ENCODE measurements around the gene TINCR.

Gene TINCR

GRCh38 chr19:5526691-5527090 is 41.1 kb downstream of the TINCR start:
- Mint-ChIP-seq H3K36me3 (ENCODE audit: low read depth) (no peaks in the 10 kb centered on the region), H3K27ac (no peak overlapping the region), H3K27me3 (peaks cover 31% of the 10 kb centered on the region), H3K4me3 (no peak overlapping the region), H3K4me1 (ENCODE audit: low read depth) (no peaks in the 10 kb centered on the region), H3K9me3 (no peaks in the 10 kb centered on the region)
- no peak for DNase-seq

DNA sequence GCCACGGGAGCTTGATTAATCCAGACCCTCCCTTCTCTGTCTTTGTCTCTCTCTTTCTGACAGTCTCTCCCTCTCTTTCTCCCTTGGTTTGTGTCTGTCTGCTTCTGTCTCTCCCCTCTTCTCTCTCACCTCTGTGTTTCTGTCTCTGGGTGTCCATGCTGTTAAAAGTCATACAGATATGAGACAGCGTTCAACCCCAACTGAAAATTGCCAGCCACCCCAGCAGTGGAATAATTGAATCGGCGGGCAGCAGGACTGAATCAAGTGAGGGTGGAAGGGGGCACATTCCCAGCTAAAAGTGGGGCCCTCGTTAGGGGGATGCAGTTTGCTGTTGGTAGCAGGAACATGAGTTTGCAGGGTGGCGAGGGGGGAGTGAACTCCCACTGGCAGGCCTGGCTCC is 43.7 kb downstream of the TINCR start:
- Mint-ChIP-seq H3K27ac (no peak overlapping the region), H3K36me3 (ENCODE audit: low read depth) (no peaks in the 10 kb centered on the region), H3K4me1 (ENCODE audit: low read depth) (no peaks in the 10 kb centered on the region), H3K27me3 (peaks cover 42% of the 10 kb centered on the region), H3K4me3 (no peak overlapping the region), H3K9me3 (peaks cover 3% of the 10 kb centered on the region)
- DNase-seq = no peak

DNA sequence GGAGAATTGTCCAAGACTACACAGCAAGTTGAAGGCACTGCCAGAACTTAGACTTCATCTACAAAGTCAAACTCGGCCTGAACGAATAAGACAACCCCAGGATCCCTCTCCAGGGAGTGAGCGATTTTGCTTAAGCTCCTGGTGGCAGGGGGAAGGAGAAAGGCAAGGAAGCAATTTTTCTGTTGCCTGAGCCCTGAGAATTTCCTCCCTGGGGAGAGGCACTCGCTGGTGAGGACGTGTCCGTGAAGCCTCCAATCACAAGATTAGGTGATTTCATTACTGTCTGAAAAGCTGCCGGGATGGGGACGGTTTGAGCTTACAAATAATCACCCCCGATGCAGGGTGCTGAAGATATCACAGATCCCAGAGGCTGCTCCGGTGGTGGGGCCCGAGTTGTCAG is 45.6 kb downstream of the TINCR start:
- no peaks in the 10 kb centered on the region for H3K36me3 Mint-ChIP-seq (ENCODE audit: low read depth)
- no peak overlapping the region for H3K27ac Mint-ChIP-seq
- H3K9me3 Mint-ChIP-seq = peaks cover 3% of the 10 kb centered on the region
- DNase-seq = no peak
- no peaks in the 10 kb centered on the region for H3K4me1 Mint-ChIP-seq (ENCODE audit: low read depth)
- H3K4me3 Mint-ChIP-seq = no peak overlapping the region
- peaks cover 42% of the 10 kb centered on the region for H3K27me3 Mint-ChIP-seq

GRCh38 chr19:5520501-5520900 is 47.3 kb downstream of the TINCR start:
- Mint-ChIP-seq H3K4me3 (no peak overlapping the region), H3K27me3 (peaks cover 37% of the 10 kb centered on the region), H3K4me1 (ENCODE audit: low read depth) (no peaks in the 10 kb centered on the region), H3K9me3 (peaks cover 14% of the 10 kb centered on the region), H3K27ac (no peak overlapping the region), H3K36me3 (ENCODE audit: low read depth) (no peaks in the 10 kb centered on the region)
- no peak for DNase-seq

DNA sequence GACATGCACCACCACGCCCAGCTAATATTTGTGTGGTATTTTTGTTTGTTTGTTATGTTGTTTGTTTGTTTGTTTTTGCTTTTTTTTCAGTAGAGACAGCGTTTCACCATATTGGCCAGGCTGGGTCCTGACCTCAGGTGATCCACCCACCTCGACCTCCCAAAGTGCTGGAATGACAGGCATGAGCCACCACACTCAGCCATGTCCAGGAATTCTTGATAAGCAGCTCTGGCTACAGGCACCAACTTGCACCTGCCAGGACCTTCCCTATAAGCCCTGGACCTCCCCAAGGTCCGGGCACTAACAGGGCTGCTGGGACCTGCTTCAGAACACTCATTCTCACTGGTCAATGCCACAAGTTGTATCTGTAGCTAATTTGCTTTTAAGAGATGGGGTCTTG is 48.7 kb downstream of the TINCR start:
- H3K36me3 Mint-ChIP-seq (ENCODE audit: low read depth) = no peaks in the 10 kb centered on the region
- H3K4me1 Mint-ChIP-seq (ENCODE audit: low read depth) = no peaks in the 10 kb centered on the region
- no peak overlapping the region for H3K27ac Mint-ChIP-seq
- peaks cover 30% of the 10 kb centered on the region for H3K27me3 Mint-ChIP-seq
- no peak overlapping the region for H3K4me3 Mint-ChIP-seq
- no peak for DNase-seq
- H3K9me3 Mint-ChIP-seq = peaks cover 15% of the 10 kb centered on the region

DNA sequence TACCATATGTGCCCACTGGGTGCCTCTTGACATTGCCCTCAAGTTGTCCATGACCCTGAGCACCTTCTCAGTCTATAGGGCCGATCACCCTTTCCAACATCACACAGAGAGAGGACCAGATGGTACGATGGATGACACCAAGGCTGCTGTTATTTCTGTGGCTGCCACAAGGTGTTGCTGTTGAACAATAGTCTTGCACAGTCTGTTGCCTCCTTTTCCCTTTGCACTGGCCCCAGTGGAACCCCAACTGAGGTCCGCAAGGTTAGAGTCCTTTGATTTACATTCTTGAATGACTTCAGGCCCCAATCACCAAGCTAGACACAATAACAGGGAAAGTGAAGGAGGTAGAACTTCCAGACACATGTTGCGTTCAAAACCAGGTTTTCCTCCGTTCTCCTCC is 52.0 kb downstream of the TINCR start:
- H3K4me1 Mint-ChIP-seq (ENCODE audit: low read depth) = no peaks in the 10 kb centered on the region
- no peak overlapping the region for H3K4me3 Mint-ChIP-seq
- peaks cover 19% of the 10 kb centered on the region for H3K9me3 Mint-ChIP-seq
- no peak for DNase-seq
- peaks cover 11% of the 10 kb centered on the region for H3K27me3 Mint-ChIP-seq
- H3K27ac Mint-ChIP-seq = no peak overlapping the region
- H3K36me3 Mint-ChIP-seq (ENCODE audit: low read depth) = no peaks in the 10 kb centered on the region

- peaks cover 5% of the 10 kb centered on the region for H3K27me3 Mint-ChIP-seq
- H3K4me3 Mint-ChIP-seq = no peak overlapping the region
- H3K4me1 Mint-ChIP-seq (ENCODE audit: low read depth) = no peaks in the 10 kb centered on the region
- DNase-seq = no peak
- no peak overlapping the region for H3K27ac Mint-ChIP-seq
- no peaks in the 10 kb centered on the region for H3K36me3 Mint-ChIP-seq (ENCODE audit: low read depth)
- H3K9me3 Mint-ChIP-seq = peaks cover 16% of the 10 kb centered on the region
Observed at GRCh38 chr19:5514001-5514400, 53.8 kb downstream of the TINCR start.

DNA sequence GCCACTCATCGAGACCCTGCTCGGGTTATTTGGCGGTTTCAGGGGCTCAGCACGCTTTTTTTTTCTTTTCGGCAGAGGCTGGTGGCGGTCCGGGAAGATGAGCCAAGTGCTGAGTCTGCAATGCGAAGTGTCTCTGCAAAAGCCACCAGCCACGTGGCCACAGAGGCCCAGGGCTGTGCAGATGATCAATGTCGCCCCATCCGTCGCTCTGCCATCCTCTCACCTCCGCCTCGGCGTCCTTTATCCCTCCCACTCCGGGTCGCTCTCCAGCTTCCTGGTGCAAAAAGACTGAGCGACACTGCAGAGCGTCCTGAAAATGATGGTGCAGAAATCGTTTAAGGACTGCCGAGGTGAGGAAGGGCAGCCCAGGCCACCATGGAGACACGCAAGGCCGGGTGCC is 55.0 kb downstream of the TINCR start:
- peaks cover 16% of the 10 kb centered on the region for H3K9me3 Mint-ChIP-seq
- H3K4me1 Mint-ChIP-seq (ENCODE audit: low read depth) = no peaks in the 10 kb centered on the region
- peaks cover 5% of the 10 kb centered on the region for H3K27me3 Mint-ChIP-seq
- no peak for DNase-seq
- H3K27ac Mint-ChIP-seq = no peak overlapping the region
- H3K36me3 Mint-ChIP-seq (ENCODE audit: low read depth) = no peaks in the 10 kb centered on the region
- H3K4me3 Mint-ChIP-seq = no peak overlapping the region

Measured in activated T-cell treated with anti-CD3 and anti-CD28 coated beads, Interleukin-2, amount 50 U/mL, for 24 hours (primary cell).